ENCODE data around the gene ENOX1.
"Not testable (repeated sequence)": the region's sequence is repeated elsewhere in the genome, so short reads cannot be mapped to it uniquely, and the experiment has no call there.

The ENOX1 gene

DNA sequence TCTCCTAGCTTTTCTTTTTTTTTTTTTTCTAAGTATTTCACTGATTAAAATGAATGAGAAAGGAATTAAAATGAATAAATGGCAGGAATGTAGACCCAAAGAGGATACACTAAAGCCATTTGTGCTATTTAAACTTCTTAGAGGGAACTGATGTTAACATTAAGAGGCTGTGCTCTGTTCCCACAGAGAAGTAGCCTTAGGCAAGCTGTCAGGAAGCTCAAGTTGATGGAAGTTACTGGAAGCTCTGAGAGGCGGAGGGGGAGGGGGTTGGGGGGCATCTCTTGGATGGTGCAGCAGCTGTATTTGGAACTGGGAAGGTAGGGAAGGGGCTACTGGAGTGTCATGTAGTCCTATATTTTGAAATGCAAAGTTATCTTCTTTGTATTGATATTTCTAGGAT lies 595.2 kb downstream of the ENOX1 start:
- no peak for DNase-seq (ENCODE audit: extremely low spot score)
- TF ChIP-seq, protein P1, sequence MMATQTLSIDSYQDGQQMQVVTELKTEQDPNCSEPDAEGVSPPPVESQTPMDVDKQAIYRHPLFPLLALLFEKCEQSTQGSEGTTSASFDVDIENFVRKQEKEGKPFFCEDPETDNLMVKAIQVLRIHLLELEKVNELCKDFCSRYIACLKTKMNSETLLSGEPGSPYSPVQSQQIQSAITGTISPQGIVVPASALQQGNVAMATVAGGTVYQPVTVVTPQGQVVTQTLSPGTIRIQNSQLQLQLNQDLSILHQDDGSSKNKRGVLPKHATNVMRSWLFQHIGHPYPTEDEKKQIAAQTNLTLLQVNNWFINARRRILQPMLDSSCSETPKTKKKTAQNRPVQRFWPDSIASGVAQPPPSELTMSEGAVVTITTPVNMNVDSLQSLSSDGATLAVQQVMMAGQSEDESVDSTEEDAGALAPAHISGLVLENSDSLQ (IDR thresholded peaks at IDR 0.05) = no peak
- CTCF ChIA-PET = no interaction called here
- POLR2A ChIA-PET = no interaction called here

DNA sequence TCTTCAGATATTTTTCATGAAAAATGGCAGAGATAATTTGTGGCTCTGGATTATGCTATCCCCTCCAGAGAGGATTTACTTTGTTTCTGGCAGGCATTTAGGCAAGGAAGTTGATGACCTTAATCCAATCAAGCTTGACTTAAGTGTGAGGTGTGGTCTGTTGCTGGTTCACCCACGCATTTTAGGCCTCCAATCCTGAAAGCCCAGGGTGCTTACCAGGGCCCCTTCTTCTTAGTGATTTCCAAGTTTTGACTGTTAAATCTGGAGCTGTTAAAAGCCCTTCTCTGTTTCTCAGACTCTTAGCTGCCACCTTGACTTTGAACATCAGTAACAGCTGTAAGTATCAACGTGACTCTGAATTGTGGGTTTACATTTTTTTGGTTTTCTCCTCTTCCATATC lies 601.5 kb downstream of the ENOX1 start:
- no peak for DNase-seq (ENCODE audit: extremely low spot score)
- TF ChIP-seq HDGF (IDR thresholded peaks at IDR 0.05; ENCODE audit: borderline replicate concordance) (no peak), ZNF384 (IDR thresholded peaks at IDR 0.05) (no peak), NFRKB (IDR thresholded peaks at IDR 0.05) (no peak), FOXM1 (IDR thresholded peaks at IDR 0.05; ENCODE audit: borderline replicate concordance) (no peak), ELF4 (IDR thresholded peaks at IDR 0.05) (no peak), BHLHE40 (IDR thresholded peaks at IDR 0.05; ENCODE audit: borderline replicate concordance) (no peak), SP1 (IDR thresholded peaks at IDR 0.05) (no peak), FOXA1 (IDR thresholded peaks at IDR 0.05) (no peak), L3MBTL2 (conservative IDR thresholded peaks at IDR 0.05) (no peak)
- TF ChIP-seq, protein P1 (IDR thresholded peaks at IDR 0.05) = no peak
- CTCF ChIA-PET = no interaction called here
- POLR2A ChIA-PET = no interaction called here

DNA sequence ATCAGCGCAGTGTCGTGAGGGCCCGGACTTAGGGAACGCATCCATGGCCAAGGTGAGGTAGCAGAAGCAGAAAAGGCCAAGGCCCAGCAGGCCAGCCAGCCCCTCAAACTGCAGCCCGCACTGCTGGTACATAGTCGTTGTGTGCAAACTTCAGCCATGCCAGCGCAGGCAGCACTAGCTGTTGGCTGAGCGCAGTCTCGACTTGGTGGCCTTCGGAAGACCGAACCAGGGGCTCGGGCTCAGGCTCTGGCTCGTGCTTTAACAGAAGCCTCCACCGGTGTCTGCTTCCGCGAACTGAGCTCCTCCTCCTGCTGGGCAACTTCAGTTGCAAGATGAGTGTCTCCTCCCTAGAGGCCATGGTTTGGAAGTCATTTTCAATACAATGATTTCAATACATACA lies 605.9 kb downstream of the ENOX1 start:
- no peak for DNase-seq (ENCODE audit: extremely low spot score)
- TF ChIP-seq LEF1 (IDR thresholded peaks at IDR 0.05; ENCODE audit: borderline replicate concordance) (no peak), FOXM1 (IDR thresholded peaks at IDR 0.05; ENCODE audit: borderline replicate concordance) (no peak), HDGF (IDR thresholded peaks at IDR 0.05; ENCODE audit: borderline replicate concordance) (no peak), ELF4 (IDR thresholded peaks at IDR 0.05) (no peak), TARDBP (IDR thresholded peaks at IDR 0.05) (no peak), ZNF384 (IDR thresholded peaks at IDR 0.05) (no peak), CTBP1 (IDR thresholded peaks at IDR 0.05; ENCODE audit: borderline replicate concordance) (no peak), NFRKB (IDR thresholded peaks at IDR 0.05) (no peak), BHLHE40 (IDR thresholded peaks at IDR 0.05; ENCODE audit: borderline replicate concordance) (no peak), SP1 (IDR thresholded peaks at IDR 0.05) (no peak), FOXK2 (IDR thresholded peaks at IDR 0.05) (no peak), SUZ12 (IDR thresholded peaks at IDR 0.05) (no peak), L3MBTL2 (conservative IDR thresholded peaks at IDR 0.05) (no peak), ARNT (IDR thresholded peaks at IDR 0.05) (no peak), FOXA1 (IDR thresholded peaks at IDR 0.05) (no peak)
- TF ChIP-seq, protein P1 (IDR thresholded peaks at IDR 0.05) = no peak
- ChIA-PET CTCF (no interaction called here), POLR2A (no interaction called here)

DNA sequence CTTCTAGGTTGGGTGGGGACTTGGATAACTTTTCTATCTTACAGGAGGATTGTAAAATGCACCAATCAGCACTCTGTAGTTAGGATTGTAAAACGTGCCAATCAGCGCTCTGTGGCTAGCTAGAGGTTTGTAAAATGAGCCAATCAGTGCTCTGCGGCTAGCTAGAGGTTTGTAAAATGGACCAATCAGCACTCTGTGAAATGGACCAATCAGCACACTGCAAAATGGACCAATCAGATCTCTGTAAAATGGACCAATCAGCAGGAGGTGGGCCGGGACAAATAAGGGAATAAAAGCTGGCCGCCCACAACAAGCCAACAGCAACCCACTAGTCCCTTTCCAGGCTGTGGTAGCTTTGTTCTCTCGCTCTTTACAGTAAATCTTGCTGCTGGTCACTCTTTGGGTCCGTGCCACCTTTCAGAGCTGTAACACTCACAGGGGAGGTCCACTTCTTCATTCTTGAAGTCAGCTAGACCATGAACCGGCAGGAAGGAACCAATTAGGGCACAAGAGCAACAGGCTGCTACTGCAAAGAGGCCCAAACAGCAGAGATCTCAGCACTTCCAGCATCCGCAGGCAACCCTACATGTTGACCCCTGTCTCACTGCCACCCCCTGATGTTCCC lies 606.6 kb downstream of the ENOX1 start:
- CTCF ChIA-PET = interaction anchor here (0.6 kb wide), 1 partner anchor 123 kb away, joined by 3 read pairs; no protein-coding TSS in a partner anchor
- POLR2A ChIA-PET = no interaction called here
- TF ChIP-seq ARNT (IDR thresholded peaks at IDR 0.05) = no peak
- no peak for TF ChIP-seq CTBP1 (IDR thresholded peaks at IDR 0.05; ENCODE audit: borderline replicate concordance)
- no peak for TF ChIP-seq L3MBTL2 (conservative IDR thresholded peaks at IDR 0.05)
- no peak for TF ChIP-seq SUZ12 (IDR thresholded peaks at IDR 0.05)
- no peak for TF ChIP-seq ELF4 (IDR thresholded peaks at IDR 0.05)
- TF ChIP-seq BHLHE40 (IDR thresholded peaks at IDR 0.05; ENCODE audit: borderline replicate concordance) = no peak
- TF ChIP-seq NFRKB (IDR thresholded peaks at IDR 0.05) = no peak
- no peak for TF ChIP-seq FOXA1 (IDR thresholded peaks at IDR 0.05)
- no peak for TF ChIP-seq HDGF (IDR thresholded peaks at IDR 0.05; ENCODE audit: borderline replicate concordance)
- TF ChIP-seq FOXK2 (IDR thresholded peaks at IDR 0.05) = no peak
- no peak for TF ChIP-seq TARDBP (IDR thresholded peaks at IDR 0.05)
- DNase-seq (ENCODE audit: extremely low spot score) = no peak

DNA sequence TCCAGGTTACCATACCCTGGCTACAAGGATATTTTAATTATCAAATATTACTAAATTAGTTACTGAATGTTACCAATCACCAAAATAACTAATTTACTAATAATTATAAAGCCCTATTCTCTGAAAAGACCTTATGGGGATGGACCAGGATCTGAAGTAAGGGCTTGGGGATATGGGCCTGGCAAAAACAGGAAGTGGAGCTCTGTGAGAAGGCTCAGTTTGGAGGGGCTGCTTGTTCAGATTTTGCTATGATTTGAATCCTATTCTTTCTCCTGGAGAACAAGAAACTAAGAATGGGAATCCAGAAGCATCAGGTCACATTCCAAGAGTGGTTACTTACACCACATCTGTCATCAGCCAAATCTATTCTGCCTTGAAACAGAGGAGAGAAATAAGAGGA lies 615.3 kb downstream of the ENOX1 start:
- CTCF ChIA-PET = no interaction called here
- no peak for DNase-seq (ENCODE audit: extremely low spot score)
- no peak for TF ChIP-seq ARNT (IDR thresholded peaks at IDR 0.05)
- TF ChIP-seq FOXA1 (IDR thresholded peaks at IDR 0.05) = no peak
- TF ChIP-seq TARDBP (IDR thresholded peaks at IDR 0.05) = no peak
- no peak for TF ChIP-seq HDGF (IDR thresholded peaks at IDR 0.05; ENCODE audit: borderline replicate concordance)
- no peak for TF ChIP-seq FOXK2 (IDR thresholded peaks at IDR 0.05)
- no peak for TF ChIP-seq NFRKB (IDR thresholded peaks at IDR 0.05)
- TF ChIP-seq ZNF384 (IDR thresholded peaks at IDR 0.05) = no peak
- TF ChIP-seq CTBP1 (IDR thresholded peaks at IDR 0.05; ENCODE audit: borderline replicate concordance) = no peak
- no peak for TF ChIP-seq SP1 (IDR thresholded peaks at IDR 0.05)
- TF ChIP-seq SUZ12 (IDR thresholded peaks at IDR 0.05) = no peak
- TF ChIP-seq, protein P1 (IDR thresholded peaks at IDR 0.05) = no peak
- no peak for TF ChIP-seq FOXM1 (IDR thresholded peaks at IDR 0.05; ENCODE audit: borderline replicate concordance)
- no peak for TF ChIP-seq L3MBTL2 (conservative IDR thresholded peaks at IDR 0.05)
- TF ChIP-seq BHLHE40 (IDR thresholded peaks at IDR 0.05; ENCODE audit: borderline replicate concordance) = no peak
- no peak for TF ChIP-seq ELF4 (IDR thresholded peaks at IDR 0.05)
- no peak for TF ChIP-seq LEF1 (IDR thresholded peaks at IDR 0.05; ENCODE audit: borderline replicate concordance)
- POLR2A ChIA-PET = no interaction called here

GRCh38 chr13:43170506-43170905 lies 616.3 kb downstream of the ENOX1 start:
- ChIA-PET CTCF (no interaction called here), POLR2A (no interaction called here)
- TF ChIP-seq, protein P1 (IDR thresholded peaks at IDR 0.05) = no peak
- TF ChIP-seq FOXM1 (IDR thresholded peaks at IDR 0.05; ENCODE audit: borderline replicate concordance) = no peak
- no peak for TF ChIP-seq ARNT (IDR thresholded peaks at IDR 0.05)
- no peak for TF ChIP-seq NFRKB (IDR thresholded peaks at IDR 0.05)
- no peak for TF ChIP-seq SP1 (IDR thresholded peaks at IDR 0.05)
- no peak for DNase-seq (ENCODE audit: extremely low spot score)

DNA sequence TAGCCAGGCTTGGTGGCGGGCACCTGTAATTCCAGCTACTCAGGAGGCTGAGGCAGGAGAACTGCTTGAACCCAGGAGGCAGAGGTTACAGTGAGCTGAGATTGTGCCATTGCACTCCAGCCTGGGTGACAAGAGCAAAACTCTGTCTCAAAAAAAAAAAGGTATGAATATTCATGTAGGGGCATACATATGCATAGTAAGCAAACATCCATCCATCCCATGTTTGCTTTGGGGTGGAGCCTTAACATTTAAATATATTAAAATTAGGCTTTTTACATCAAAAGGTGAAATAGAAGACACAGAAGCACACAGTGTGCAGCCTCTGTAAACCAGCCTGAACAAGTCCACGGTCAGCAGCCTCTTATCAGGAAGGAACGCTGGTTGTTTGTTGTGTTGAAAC lies 618.3 kb downstream of the ENOX1 start:
- CTCF ChIA-PET; POLR2A ChIA-PET; DNase-seq (ENCODE audit: extremely low spot score): not testable (repeated sequence)
